H9 (cell line): ENCODE results near the gene ZNF480. TPM values are rescaled to one million over a fixed set of nuclear protein-coding genes. Genes with fewer than 3 reads are reported as not detected.
A peak's percentile ranks its signal among the peaks of the same experiment; 100 is the strongest.

ENCODE experiments used
- DNase-seq: peaks from one replicate; pipeline ENCODE4 v3.0.0-alpha.2; 2017
- H2AFZ ChIP-seq: one replicate; pipeline ENCODE4 v1.6.1; 2013; ENCODE audit warnings: mild to moderate bottlenecking, low read length, control low read depth, moderate library complexity
- H2AK5ac ChIP-seq: 2 replicates; pipeline ENCODE4 v1.6.1; 2013; ENCODE audit warnings: low read length, control low read depth, mixed read lengths; ENCODE audit not compliant: insufficient read length
- H2BK120ac ChIP-seq: one replicate; pipeline ENCODE4 v1.6.1; 2013; ENCODE audit warnings: low read depth, mild to moderate bottlenecking, low read length, control low read depth, inconsistent platforms; ENCODE audit not compliant: poor library complexity, severe bottlenecking
- H2BK12ac ChIP-seq: 2 replicates; pipeline ENCODE4 v1.6.1; 2013; ENCODE audit warnings: low read length, control low read depth, mixed read lengths, low read depth; ENCODE audit not compliant: insufficient read length
- H2BK15ac ChIP-seq: 2 replicates; pipeline ENCODE4 v1.6.1; 2013; ENCODE audit warnings: low read depth, low read length, control low read depth
- H2BK20ac ChIP-seq: one replicate; pipeline ENCODE4 v1.6.1; 2013; ENCODE audit warnings: low read depth, mild to moderate bottlenecking, low read length, control low read depth, inconsistent platforms; ENCODE audit not compliant: poor library complexity, severe bottlenecking
- H2BK5ac ChIP-seq: 2 replicates; pipeline ENCODE4 v1.6.1; 2013; ENCODE audit warnings: low read length, control low read depth, mixed read lengths; ENCODE audit not compliant: insufficient read length
- H3K14ac ChIP-seq: 2 replicates; pipeline ENCODE4 v1.6.1; 2013; ENCODE audit warnings: low read length, control low read depth; ENCODE audit not compliant: insufficient read depth
- H3K18ac ChIP-seq: 2 replicates; pipeline ENCODE4 v1.6.1; 2013; ENCODE audit warnings: low read depth, mild to moderate bottlenecking, mixed read lengths, low read length, control low read depth; ENCODE audit not compliant: insufficient read length
- H3K23ac ChIP-seq: 2 replicates; pipeline ENCODE4 v1.6.1; 2013; ENCODE audit warnings: low read length, control low read depth, mixed read lengths, low read depth; ENCODE audit not compliant: insufficient read length
- H3K23me2 ChIP-seq: 2 replicates; pipeline ENCODE4 v1.6.1; 2013; ENCODE audit warnings: low read depth, mild to moderate bottlenecking, mixed read lengths, low read length, control low read depth; ENCODE audit not compliant: insufficient read length, poor library complexity, severe bottlenecking
- H3K27ac ChIP-seq: 2 replicates; pipeline ENCODE4 v1.5.1; 2013; ENCODE audit warnings: low read length, control low read depth, mixed read lengths, low read depth; ENCODE audit not compliant: insufficient read length
- H3K27me3 ChIP-seq: 2 replicates; pipeline ENCODE4 v1.6.1; 2013; ENCODE audit warnings: low read length, control low read depth, inconsistent platforms; ENCODE audit not compliant: insufficient read depth
- H3K4ac ChIP-seq: 2 replicates; pipeline ENCODE4 v1.6.1; 2013; ENCODE audit warnings: low read depth, mild to moderate bottlenecking, control low read depth, inconsistent platforms, low read length, moderate library complexity
- H3K4me1 ChIP-seq: 2 replicates; pipeline ENCODE4 v1.6.1; 2013; ENCODE audit warnings: low read length, control low read depth, inconsistent platforms; ENCODE audit not compliant: insufficient read depth
- H3K4me2 ChIP-seq: 2 replicates; pipeline ENCODE4 v1.6.1; 2013; ENCODE audit warnings: low read length, control low read depth, mixed read lengths; ENCODE audit not compliant: insufficient read length, insufficient read depth
- H3K56ac ChIP-seq: 2 replicates; pipeline ENCODE4 v1.6.1; 2013; ENCODE audit warnings: low read depth, mild to moderate bottlenecking, mixed read lengths, low read length, control low read depth; ENCODE audit not compliant: insufficient read length
- H3K79me1 ChIP-seq: 2 replicates; pipeline ENCODE4 v1.6.1; 2013; ENCODE audit warnings: low read depth, mild to moderate bottlenecking, moderate library complexity, low read length, control low read depth, inconsistent platforms; ENCODE audit not compliant: insufficient read depth, poor library complexity, severe bottlenecking
- H3K79me2 ChIP-seq: 2 replicates; pipeline ENCODE4 v1.6.1; 2013; ENCODE audit warnings: low read length, control low read depth, inconsistent platforms; ENCODE audit not compliant: insufficient read depth
- H3K9ac ChIP-seq: 2 replicates; pipeline ENCODE4 v1.6.1; 2013; ENCODE audit warnings: low read length, control low read depth, mixed read lengths; ENCODE audit not compliant: insufficient read length; ENCODE audit errors: extremely low read depth
- H3K9me3 ChIP-seq: one replicate; pipeline ENCODE4 v1.6.1; 2013; ENCODE audit warnings: low read depth, low read length, inconsistent platforms; ENCODE audit not compliant: control insufficient read depth
- H3T11ph ChIP-seq: one replicate; pipeline ENCODE4 v1.6.1; 2013; ENCODE audit warnings: mild to moderate bottlenecking, low read length, control low read depth, inconsistent platforms
- H4K20me1 ChIP-seq: one replicate; pipeline ENCODE4 v1.6.1; 2013; ENCODE audit not compliant: control insufficient read depth, insufficient read length, insufficient read depth
- H4K5ac ChIP-seq: 2 replicates; pipeline ENCODE4 v1.6.1; 2013; ENCODE audit warnings: low read depth, mild to moderate bottlenecking, mixed read lengths, low read length, control low read depth; ENCODE audit not compliant: insufficient read length
- H4K8ac ChIP-seq: replicated peaks from 2 replicates; pipeline ENCODE4 v1.6.1; 2013; ENCODE audit warnings: low read length, control low read depth, mixed read lengths, low read depth; ENCODE audit not compliant: insufficient read length
- H4K91ac ChIP-seq: 2 replicates; pipeline ENCODE4 v1.6.1; 2013; ENCODE audit warnings: low read depth, mild to moderate bottlenecking, moderate library complexity, mixed read lengths, low read length, control low read depth; ENCODE audit not compliant: insufficient read length
- H3K27ac Mint-ChIP-seq, 3 experiments: 2 replicates in 2 of 3; 3 replicates in 1 of 3; pipeline ENCODE4 v1.8.0; 2020 to 2021; ENCODE audit warnings: mixed read lengths in 3 of 3, mild to moderate bottlenecking in 1 of 3, moderate library complexity in 1 of 3
- H3K27me3 Mint-ChIP-seq: 2 replicates; pipeline ENCODE4 v1.8.0; 2021; ENCODE audit warnings: low read depth, mild to moderate bottlenecking, moderate library complexity, mixed read lengths
- H3K36me3 Mint-ChIP-seq, 3 experiments: 2 replicates in 2 of 3; 3 replicates in 1 of 3; pipeline ENCODE4 v1.8.0; 2020 to 2021; ENCODE audit warnings: low read depth in 3 of 3, mixed read lengths in 3 of 3; ENCODE audit not compliant: insufficient read depth in 1 of 3
- H3K4me1 Mint-ChIP-seq, 2 experiments: 2 replicates each; pipeline ENCODE4 v1.8.0; 2020; ENCODE audit warnings: mixed read lengths in 2 of 2
- H3K4me3 Mint-ChIP-seq, 2 experiments: 2 replicates in 1 of 2; 3 replicates in 1 of 2; pipeline ENCODE4 v1.8.0; 2020 to 2021; ENCODE audit warnings: mild to moderate bottlenecking in 2 of 2, mixed read lengths in 2 of 2, moderate library complexity in 1 of 2
- H3K9me3 Mint-ChIP-seq, 2 experiments: 2 replicates in 1 of 2; 3 replicates in 1 of 2; pipeline ENCODE4 v1.8.0; 2020; ENCODE audit warnings: mild to moderate bottlenecking in 2 of 2, mixed read lengths in 2 of 2, moderate library complexity in 1 of 2
- WGBS: extraction: QIAGEN DNeasy Blood & Tissue Kit; methylation state at CpG from one replicate; pipeline ENCODE4 v1.1.7; 2013; ENCODE audit warnings: missing lambda C conversion rate, low lambda C conversion rate, mixed read lengths; ENCODE audit not compliant: insufficient read length; ENCODE audit errors: extremely low coverage; 5-methylcytosine and 5-hydroxymethylcytosine counted together
- total RNA-seq: library from RNA; stranded (reverse); gene quantifications from 2 replicates; pipeline ENCODE4 v1.2.1, GENCODE V29; 2021
- TF ChIP-seq, protein P1 (sequence below): fragments of 200-600 bp; sonication (generic); conservative IDR thresholded peaks from 3 replicates; pipeline ENCODE4 v1.8.0; 2021; ENCODE audit warnings: antibody characterized with exemption, mild to moderate bottlenecking

Gene ZNF480
- total RNA-seq, 1 experiment from 2014 or later = 42.5 TPM

- DNase-seq = no peak
- Histone ChIP-seq H3K79me2 (peaks cover 41% of the 10 kb centered on the region), H3K14ac (peak overlapping the region; percentile 100)
Measured at GRCh38 chr19:52270266-52270885, 26.6 kb upstream of the ZNF480 start.

More at GRCh38 chr19:52270266-52270885, 26.6 kb upstream of the ZNF480 start:
- Histone ChIP-seq H2BK12ac (no peak overlapping the region), H3K4me1 (no peaks in the 10 kb centered on the region), H4K91ac (no peak overlapping the region), H3K9me3 (no peaks in the 10 kb centered on the region), H3K9ac (peak overlapping the region; percentile 96), H2BK15ac (no peak overlapping the region), H3T11ph (no peak overlapping the region), H3K56ac (no peak overlapping the region), H3K27me3 (no peaks in the 10 kb centered on the region), H3K4ac (peak overlapping the region; percentile 53; the same call in 1 of the 2 replicates), H3K27ac (no peak overlapping the region), H4K20me1 (no peaks in the 10 kb centered on the region), H2BK5ac (no peak overlapping the region), H4K8ac (no peak overlapping the region), H3K23ac (no peak overlapping the region), H3K23me2 (peaks cover 6% of the 10 kb centered on the region), H2AK5ac (no peak overlapping the region), H3K18ac (peak overlapping the region; percentile 17), H2BK20ac (no peak overlapping the region), H3K79me1 (peaks cover 18% of the 10 kb centered on the region), H4K5ac (no peak overlapping the region), H2BK120ac (no peak overlapping the region), H2AFZ (no peak overlapping the region), H3K4me2 (peak overlapping the region; percentile 85)
- Mint-ChIP-seq H3K9me3 (peaks cover 4 to 15% of the 10 kb centered on the region in 2 experiments), H3K4me3 (peak overlapping the region; percentile 91 to 94), H3K27ac (peak overlapping the region; percentile 26 to 99 (median 86)), H3K36me3 (peaks cover 40 to 41% (median 41%) of the 10 kb centered on the region in 3 experiments), H3K4me1 (peaks cover 20 to 25% of the 10 kb centered on the region in 2 experiments), H3K27me3 (no peaks in the 10 kb centered on the region)
- no CpG with 5 or more reads among the region's 11 CpGs for WGBS
- TF ChIP-seq, protein P1, sequence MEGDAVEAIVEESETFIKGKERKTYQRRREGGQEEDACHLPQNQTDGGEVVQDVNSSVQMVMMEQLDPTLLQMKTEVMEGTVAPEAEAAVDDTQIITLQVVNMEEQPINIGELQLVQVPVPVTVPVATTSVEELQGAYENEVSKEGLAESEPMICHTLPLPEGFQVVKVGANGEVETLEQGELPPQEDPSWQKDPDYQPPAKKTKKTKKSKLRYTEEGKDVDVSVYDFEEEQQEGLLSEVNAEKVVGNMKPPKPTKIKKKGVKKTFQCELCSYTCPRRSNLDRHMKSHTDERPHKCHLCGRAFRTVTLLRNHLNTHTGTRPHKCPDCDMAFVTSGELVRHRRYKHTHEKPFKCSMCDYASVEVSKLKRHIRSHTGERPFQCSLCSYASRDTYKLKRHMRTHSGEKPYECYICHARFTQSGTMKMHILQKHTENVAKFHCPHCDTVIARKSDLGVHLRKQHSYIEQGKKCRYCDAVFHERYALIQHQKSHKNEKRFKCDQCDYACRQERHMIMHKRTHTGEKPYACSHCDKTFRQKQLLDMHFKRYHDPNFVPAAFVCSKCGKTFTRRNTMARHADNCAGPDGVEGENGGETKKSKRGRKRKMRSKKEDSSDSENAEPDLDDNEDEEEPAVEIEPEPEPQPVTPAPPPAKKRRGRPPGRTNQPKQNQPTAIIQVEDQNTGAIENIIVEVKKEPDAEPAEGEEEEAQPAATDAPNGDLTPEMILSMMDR = no peak
